GM18861 (cell line): ENCODE data around the gene ITIH3.

Experiments used
- ATAC-seq: cut with Tn5 transposase; IDR thresholded peaks from one replicate; pipeline ENCODE4 v1.9.1; 2021; ENCODE audit not compliant: unreplicated experiment

Gene ITIH3

GRCh38 chr3:52822363-52822762 is 27.8 kb downstream of the ITIH3 start:
- ATAC-seq: no peak

GRCh38 chr3:52824037-52824436 is 29.4 kb downstream of the ITIH3 start:
- no peak for ATAC-seq

DNA sequence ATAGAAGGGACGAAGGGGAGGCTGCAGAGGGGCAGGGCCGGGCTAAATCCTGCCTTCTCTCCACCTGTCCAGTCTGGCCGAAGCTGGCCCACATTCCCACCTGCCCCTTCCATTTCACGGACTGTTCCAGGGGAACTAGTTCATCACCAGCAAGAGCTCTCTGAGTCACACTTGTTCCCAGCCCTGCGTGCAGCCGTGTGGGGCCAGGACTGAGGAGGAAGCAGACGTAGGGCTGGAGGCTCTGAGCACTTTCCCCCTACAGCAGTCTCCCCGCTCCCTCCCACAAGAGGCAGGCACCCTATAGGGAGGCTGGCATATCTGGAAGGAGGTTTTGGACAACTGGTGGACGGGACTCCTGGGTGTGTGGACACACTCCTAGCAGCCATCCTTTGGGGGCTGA is 32.8 kb downstream of the ITIH3 start:
- no peak for ATAC-seq

DNA sequence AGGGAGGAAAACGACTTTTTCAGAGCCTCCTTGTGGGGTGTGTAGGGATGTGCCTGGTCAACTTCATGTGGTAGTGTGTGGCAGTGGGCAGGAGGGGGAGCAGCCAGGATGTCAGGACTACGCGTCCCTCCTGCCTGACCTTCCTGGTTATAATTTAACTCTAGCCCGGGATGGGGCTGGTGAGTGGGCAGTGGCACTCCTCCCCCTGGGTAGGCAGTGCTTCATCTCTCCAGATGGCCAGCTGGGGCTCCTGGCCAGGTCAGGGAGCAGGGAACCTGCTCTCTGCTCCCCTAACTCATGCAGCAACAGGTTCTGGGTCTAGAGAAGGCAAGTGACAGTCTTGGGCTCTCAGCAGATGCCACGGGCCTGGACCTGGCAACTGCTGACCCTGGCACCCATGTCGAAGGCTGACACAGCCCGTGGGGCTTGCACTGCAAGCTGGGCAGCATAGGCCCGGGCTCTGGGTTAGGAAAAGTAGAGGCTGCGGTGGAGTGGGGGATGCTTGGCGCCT is 33.3 kb downstream of the ITIH3 start:
- ATAC-seq: no peak

GRCh38 chr3:52829482-52829881 is 34.9 kb downstream of the ITIH3 start:
- no peak for ATAC-seq

DNA sequence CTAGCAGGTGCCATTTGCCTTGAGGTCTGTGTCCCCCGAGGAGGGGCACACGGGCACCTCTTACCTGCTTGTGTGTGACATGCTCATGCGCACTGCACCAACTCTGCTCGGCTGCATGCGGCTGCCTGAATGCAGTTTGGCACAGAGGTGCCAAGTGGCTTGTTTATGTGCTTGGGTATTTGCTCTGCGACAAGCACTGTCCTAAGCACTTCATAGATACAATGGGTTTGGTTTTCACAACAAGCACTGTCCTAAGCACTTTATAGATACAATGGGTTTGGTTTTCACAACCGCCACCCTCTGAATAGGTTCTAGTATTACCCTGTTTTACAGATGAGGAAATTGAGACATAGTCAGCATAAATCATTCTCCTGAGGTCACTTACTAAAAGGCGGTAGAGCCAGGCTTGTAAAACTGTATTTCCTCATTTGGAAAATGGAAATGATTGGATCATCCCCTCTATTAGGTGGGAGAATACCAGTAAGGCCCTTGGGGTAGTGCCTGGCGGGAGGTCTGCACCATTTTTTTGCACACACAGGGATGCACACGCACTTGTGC is 35.4 kb downstream of the ITIH3 start:
- ATAC-seq: no peak

DNA sequence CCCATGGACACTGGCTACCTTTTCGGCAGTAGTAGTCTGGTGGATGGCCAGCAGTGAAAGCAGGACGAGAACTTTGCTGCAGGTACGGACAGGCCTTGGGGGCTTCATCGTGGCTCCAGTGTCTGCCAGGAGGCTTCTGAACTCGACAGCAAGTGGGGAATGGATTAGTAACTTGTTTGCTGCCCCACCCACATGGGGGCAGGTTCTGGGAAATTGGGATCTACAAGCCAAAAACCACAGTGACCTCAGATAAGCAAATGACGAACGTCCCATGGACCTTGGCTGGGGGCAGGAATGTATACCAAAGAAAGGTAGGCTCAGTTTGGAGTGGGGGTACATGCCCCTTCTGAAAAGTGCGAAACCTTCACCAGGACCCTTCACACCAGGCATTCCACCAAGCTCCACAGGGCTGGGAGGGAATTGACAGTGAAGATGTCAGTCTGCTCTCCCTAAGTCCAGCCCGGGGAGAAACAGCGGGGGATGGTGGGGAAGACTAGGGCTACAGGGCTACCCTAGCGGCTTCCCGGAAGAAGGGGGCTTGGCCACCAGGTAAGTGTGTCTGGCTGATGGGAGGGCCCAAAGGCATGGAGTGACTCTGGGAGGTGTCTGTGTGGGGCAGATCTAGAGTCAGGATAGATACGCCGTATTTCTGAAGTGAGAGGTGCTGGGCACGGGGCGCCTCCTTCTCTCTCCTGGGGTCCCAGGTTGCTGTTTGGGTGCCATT is 36.1 kb downstream of the ITIH3 start, which contains the start of gene ITIH4:
TSS of gene ITIH4 (minus strand) at position 138 of the 724 bp plus-strand sequence. CDS start at position 108, 30 bp downstream.
- ATAC-seq: no peak

DNA sequence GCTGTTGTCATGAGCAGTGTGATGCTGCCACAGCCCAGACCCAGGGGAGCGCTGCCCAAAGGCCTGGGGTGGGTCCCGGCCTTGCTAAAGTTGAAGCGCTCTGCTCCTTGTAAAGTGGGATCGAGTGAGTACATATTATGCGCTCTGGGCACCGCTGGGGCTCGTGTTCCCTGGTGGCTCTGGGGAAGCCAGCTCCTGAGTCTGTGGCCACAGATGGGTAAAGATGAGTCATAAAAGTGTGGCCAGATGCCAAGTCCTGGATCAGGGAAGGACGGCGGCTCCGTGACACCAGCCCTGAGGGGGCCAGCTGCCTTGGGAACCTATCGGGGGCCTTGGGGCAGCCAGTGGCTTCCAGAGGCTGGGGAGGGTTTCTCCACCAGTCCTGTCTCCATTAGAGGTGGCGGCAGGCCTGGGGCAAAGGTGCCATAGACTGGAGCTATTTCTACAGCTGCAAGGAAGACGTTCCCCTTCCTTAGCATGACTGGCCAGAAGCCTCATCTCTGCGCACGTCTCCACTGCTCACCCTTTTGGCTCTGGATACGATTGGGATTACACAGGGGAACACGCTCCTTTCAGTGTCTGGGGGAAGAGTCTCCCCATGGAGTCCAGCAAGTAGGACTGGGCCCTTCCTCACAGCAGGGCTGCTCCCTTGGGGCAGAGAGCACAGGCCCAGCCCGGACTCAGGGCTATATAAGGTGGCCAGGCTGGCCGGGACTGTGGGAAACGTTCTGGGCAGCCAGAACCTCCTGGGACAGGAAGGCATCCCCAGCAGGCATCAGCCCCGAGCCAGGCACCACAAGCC is 37.1 kb downstream of the ITIH3 start:
- no peak for ATAC-seq

DNA sequence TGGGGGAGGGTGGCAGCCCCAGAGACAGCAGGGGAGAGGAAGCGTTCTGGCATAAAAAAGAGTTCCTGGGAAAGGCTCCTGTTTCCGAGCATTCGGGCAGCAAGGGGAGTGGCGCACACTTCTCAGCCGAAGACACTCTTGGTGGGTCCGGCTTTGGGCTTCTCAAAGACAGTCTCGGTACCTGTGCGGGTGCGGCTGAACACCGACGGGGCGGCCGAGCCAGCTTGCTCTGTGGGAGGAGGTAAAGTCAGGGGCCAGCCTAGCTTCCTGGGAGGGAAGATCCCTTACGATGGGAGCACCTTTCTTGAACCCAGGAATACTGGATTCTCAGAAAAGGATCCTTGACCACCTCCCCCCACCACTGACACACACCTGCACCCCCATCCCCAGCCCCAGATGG is 38.6 kb downstream of the ITIH3 start:
- no peak for ATAC-seq

GRCh38 chr3:52834871-52835501 is 40.4 kb downstream of the ITIH3 start, which contains the start of gene MUSTN1:
TSS of gene MUSTN1 (minus strand) at chr3:52835019. CDS start at chr3:52834948, 71 bp downstream.
- ATAC-seq: no peak

GRCh38 chr3:52835766-52836470 is 41.3 kb downstream of the ITIH3 start:
- ATAC-seq: no peak

- ATAC-seq: no peak
Observed at GRCh38 chr3:52836471-52836845, 41.9 kb downstream of the ITIH3 start.

GRCh38 chr3:52836986-52837385 is 42.4 kb downstream of the ITIH3 start:
- no peak for ATAC-seq

- ATAC-seq: no peak
Observed at GRCh38 chr3:52838561-52839267, 44.1 kb downstream of the ITIH3 start.

DNA sequence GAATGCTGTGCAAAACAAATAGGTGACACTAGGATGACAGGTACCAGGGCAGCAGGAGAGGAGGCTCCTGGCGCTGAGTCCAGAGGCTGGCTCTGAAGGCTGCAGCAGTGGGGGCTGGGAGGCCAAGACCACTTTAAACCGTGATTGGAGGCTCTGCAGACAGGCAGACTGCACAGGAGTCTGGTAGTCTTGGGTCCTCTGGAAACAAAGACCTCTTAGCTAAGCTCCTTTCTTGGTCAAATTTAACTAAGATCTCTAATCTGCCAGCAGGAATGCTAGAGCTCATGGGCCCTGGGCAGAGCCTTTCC is 44.6 kb downstream of the ITIH3 start:
- ATAC-seq: no peak

DNA sequence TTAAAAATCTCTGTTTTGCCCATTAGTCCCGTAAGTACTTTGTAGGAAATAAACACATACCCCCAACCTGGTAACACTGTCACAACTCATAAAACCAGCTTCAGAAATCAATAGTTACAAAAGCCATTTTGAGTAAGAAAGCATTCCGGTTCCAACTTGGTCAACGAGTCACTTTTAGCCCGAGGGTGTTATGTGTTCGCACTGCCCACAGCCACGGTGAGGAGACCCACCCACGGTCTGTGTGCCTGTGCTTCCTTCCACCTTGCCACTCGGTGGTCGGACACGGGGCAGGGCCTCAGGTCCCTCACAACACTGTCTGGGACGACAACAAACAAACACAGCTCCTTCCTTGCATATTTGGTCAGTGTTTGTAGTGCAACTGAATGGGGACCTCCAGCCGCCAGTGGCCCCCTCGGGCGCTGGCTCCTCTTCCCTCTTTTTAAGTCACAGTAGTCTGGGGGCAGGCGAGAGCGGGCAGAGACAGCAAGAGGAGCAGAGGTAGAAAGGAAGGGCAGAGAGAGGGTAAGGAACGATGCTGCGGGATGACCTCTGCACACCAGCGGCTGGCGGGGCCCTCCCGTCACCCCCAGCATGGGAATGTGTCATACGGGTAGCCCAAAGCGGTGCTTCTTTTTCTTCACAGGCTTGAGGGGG is 45.4 kb downstream of the ITIH3 start:
- ATAC-seq: no peak

- no peak for ATAC-seq
Observed at GRCh38 chr3:52841211-52841980, 46.8 kb downstream of the ITIH3 start.

DNA sequence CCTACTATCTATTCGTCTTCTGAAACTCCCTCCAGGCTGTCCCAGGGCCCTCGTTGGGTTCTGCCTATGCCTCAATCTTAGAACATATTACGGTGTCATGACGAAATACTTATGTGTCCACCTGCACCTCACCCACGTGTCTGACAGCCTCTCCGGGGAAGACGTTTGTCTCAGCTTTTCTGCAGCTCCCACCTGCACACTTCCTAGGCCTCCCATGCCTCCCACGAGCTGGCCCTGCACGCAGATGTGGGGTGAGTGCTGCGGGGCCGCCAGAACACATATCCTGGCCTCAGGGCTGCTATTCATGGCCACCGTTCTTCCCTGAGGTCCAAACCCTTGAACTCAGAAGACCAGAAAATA is 47.4 kb downstream of the ITIH3 start:
- no peak for ATAC-seq

- no peak for ATAC-seq
Observed at GRCh38 chr3:52842424-52842823, 47.8 kb downstream of the ITIH3 start.
